HG03280 (cell line): ENCODE measurements around the gene TMEM200A.
A peak's percentile ranks its signal among the peaks of the same experiment; 100 is the strongest.
"Not testable (repeated sequence)": the region's sequence is repeated elsewhere in the genome, so short reads cannot be mapped to it uniquely, and the experiment has no call there.

Experiments used
- ATAC-seq: cut with Tn5 transposase; IDR thresholded peaks from one replicate; pipeline ENCODE4 v1.9.1; 2021; ENCODE audit warnings: mild to moderate bottlenecking, moderate library complexity; ENCODE audit not compliant: unreplicated experiment

TMEM200A gene

DNA sequence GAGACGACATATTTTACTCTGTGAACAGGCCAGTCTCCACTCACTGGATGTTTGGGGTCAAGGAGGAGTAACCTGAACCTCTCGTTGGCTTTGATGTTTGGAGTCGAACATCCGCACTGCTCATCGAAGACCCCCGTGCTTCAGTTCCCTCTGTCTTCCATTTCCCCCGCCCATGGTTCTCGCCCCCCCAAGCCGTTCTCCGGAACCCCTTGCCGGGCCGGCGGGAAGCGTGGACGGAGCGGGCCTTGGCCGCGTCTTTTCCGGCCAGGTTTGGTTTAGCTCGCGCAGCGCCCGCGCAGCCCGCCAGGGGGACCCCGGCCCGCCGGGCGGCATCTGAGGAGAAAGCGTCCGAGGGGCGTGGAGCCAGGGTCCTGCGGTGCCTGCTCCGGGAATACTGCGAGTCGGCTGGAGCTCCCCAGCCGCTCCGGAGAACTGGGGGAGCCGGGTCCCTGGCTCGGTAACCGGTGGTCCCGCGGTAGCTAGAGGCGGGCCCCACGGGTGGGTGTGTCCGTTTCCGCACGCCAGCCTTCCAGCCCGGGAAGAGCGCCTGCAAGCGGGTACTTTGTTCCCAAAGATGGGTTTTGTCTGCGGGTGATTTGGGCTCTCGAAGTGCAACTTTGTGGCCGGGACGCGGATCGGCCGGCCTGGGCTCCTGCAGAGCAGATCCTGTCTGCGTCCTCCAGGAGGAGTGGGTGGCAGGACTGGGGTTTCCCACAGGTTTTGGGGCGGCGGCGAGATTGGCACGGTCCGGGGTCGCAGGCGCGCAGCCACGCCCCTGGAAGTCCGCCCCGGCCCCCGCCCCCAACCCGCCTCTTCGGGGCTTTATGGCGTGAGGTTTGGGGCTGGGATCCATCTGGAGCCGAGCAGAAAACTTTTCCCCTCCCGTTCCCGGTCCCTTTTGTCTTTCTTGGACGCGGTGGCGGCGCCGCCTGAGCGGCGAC lies at the start of gene TMEM200A:
Gene TMEM200A, plus strand, starts transcription at position 852 of the 941 bp plus-strand sequence. CDS start 74,406 bp downstream, outside the sequence.
- peak; percentile 54 for ATAC-seq

DNA sequence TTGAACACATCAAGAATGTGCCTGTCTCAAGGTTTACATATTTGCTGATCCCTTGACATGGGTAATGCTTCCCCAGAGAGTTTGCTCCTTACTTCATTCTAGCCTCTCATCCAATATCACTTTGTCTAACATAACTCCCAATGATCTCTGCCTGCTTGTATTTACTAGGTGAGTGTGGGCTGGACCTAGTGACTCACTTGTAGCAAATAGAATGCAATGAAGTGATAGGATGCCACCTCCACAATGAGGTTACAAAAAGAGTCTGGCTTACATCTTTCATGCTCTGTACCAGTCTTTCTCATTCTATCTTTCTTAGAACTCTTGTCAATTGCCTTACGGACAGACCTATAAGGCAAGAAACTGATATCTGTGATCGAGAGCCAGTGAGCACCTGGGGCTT lies 44.9 kb upstream of the TMEM200A start:
- no peak for ATAC-seq

- ATAC-seq, result peak; percentile 55
Measured at GRCh38 chr6:130322673-130323268, 43.0 kb upstream of the TMEM200A start.

- no peak for ATAC-seq
Measured at GRCh38 chr6:130324657-130325056, 41.2 kb upstream of the TMEM200A start.

DNA sequence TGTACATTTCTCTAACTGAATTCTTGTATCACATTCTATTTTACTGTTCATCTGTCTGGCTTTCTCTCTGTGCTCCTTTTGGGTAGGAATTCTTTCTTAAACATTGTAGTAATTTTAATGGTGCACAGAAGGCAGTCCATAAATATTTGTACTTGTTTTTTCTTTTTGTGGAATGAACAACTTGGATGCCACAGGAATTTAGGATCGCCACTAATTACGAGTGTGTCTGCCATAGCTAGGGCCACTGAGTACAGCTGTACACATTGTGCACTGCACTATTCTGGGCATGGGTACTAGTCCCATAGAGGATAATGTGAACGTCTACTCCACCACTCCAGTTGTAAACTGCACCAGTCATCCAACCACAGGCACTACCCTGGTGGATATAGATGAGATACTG lies 39.3 kb upstream of the TMEM200A start:
- no peak for ATAC-seq

DNA sequence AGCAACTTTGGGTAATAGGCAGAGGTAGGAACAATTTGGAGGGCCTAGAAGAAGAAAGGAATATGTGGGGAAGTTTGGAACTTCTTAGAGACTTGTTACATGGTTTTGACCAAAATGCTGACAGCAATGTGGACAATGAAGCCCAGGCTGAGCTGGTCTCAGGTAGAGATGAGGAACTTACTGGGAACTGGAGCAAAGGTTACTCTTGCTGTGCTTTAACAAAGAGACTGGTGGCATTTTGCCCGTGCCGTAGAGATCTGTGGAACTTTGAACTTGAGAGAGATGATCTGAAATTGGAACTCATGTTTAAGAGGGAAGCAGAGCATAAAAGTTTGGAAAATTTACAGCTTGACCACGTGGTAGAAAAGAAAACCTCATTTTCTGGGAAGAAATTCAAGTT lies 28.3 kb upstream of the TMEM200A start:
- ATAC-seq, result no peak

DNA sequence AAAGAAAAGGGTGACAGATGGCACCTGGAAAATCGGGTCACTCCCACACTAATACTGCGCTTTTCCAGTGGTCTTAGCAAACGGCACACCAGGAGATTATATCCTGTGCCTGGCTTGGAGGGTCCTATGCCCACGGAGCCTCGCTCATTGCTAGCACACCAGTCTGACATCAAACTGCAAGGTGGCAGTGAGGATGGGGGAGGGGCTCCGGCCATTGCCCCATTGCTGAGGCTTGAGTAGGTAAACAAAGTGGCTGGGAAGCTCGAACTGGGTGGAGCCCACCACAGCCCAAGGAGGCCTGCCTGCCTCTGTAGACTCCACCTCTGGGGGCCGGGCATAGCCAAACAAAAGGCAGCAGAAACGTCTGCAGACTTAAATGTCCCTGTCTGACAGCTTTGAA lies 19.5 kb upstream of the TMEM200A start:
- ATAC-seq, result not testable (repeated sequence)

DNA sequence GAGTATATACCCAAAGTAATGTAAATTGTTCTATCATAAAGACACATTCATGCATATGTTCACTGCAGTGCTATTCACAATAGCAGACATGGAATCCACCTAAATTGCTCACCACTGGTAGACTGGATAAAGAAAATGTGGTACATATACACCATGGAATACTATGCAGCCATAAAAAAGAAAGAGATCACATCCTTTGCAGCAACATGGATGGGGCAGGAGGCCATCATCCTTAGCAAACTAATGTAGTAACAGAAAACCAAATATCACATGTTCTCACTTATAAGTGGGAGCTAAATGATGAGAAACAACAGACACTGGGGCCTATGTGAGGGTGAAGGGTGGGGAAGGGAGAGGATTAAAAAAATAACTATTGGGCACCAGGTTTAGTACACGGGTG lies 11.5 kb upstream of the TMEM200A start:
- no peak for ATAC-seq

DNA sequence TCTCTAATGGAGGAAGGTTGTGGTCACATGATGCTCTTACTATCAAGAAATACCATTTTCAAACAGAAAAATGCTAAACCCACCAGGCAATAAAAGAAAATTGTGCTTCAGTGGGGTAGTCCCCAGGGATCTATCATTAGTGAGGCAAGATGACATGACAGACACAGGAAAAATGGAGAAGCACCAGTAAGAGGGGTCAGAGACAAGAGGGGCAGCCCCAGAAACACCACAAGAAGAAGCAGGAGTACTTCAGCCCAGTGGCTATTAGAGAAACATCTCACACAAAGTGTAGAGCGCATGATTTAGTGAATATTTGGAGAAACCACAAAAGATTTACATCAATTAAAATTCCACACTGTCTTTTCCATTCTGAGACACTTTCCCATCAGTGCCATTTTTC lies 10.2 kb upstream of the TMEM200A start:
- no peak for ATAC-seq

DNA sequence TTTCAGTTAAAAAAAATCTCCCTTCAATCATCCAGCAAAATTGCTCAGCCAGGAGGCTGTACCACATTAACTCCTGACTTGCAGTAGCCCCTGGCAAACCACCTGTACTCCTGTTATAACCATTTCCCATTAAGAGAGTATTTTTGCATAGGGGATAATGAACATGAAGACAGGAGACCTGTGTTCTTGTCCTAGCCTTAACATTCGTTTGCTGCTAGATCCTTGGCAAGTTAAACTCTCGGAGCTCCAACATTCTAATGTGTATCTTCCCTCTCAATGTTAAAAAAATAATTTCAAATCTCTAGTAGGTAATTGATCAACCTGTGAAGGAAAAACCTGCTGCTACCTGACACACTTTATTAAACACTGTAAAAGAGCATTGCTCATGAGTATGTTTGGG lies 8.4 kb upstream of the TMEM200A start:
- ATAC-seq, result no peak

GRCh38 chr6:130359736-130360135 lies 6.1 kb upstream of the TMEM200A start:
- no peak for ATAC-seq

DNA sequence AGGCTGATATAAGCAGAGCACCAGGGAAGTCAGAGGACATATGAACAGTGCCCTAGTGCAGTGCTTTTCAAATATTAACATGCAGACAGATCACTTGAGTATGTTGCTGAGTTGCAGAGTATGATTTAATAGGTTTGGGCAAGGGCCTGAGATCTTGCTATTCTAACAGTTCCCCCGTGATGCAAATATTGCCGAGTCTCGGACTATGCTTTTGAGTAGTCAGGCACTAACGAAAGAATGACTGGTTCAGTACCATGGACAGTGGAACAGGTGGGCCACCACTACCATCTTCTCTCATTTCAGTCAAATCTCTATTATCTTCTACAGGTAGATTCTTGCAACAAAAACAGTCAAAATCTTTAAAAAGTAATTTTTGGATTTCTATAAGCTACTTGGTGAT lies 3.7 kb upstream of the TMEM200A start:
- ATAC-seq, result no peak

- ATAC-seq, result no peak
Measured at GRCh38 chr6:130364224-130364780, 1.5 kb upstream of the TMEM200A start.

- ATAC-seq, result no peak
Measured at GRCh38 chr6:130366107-130367005, 539 bp downstream of the TMEM200A start.

DNA sequence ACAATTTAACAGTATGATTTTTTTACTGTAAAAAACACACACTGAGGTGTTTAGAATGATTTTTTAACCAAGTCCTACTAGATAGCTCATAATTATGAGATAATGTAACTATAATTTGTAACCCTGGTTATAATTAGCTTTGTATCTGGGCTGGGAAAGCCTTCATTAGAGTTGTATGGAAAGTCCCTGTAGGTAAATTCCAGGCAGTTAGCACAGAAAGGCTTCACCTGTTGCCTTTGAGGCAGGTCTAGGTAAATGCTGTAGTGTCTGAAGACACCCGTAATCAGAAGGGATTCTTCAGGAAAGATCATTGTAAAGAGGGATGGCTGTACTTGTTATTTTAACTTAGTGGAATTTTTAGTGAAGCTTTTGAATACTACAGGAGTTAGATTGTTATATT lies 1.9 kb downstream of the TMEM200A start:
- no peak for ATAC-seq

GRCh38 chr6:130368576-130368975 lies 2.8 kb downstream of the TMEM200A start:
- no peak for ATAC-seq

GRCh38 chr6:130369831-130370230 lies 4.0 kb downstream of the TMEM200A start:
- ATAC-seq, result no peak

GRCh38 chr6:130371921-130372420 lies 6.2 kb downstream of the TMEM200A start:
- ATAC-seq, result no peak

DNA sequence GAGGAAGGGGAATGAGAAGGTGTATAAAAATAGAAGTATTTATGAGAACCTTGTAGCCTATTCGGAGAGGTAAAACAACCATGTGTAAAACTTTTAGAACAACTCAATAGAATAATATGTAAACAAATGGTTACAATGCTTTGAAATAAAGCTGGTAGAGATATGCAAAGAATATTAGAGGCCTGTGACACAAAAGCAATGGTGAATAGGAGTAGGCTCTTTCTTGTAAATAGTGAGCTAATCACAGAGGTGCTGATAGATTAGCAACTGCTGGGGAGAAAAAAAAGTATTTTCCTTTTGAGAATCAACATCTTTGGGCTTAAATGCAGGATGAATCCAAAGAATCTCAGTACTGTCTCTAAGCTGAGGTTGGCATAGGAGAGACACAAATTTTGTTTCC lies 7.0 kb downstream of the TMEM200A start:
- no peak for ATAC-seq

DNA sequence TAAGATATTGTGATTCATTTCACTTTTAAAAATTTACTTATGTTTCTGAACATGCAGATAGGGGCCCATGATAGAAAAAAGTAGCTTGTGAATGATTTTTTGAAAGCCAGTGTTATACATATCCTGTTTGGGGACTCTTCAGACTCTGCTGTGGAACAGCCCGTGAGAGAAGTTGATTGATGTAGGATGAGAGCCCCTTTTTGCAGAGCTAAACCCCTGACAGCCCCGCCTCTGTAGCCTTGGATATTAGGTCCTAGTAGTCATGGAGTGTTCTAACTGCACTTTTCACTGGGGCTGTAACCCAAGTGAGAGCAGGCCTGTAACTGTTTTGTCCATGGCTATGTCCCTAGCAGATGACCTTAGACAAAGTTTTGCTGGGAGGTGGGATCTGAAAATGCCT lies 8.2 kb downstream of the TMEM200A start:
- no peak for ATAC-seq

DNA sequence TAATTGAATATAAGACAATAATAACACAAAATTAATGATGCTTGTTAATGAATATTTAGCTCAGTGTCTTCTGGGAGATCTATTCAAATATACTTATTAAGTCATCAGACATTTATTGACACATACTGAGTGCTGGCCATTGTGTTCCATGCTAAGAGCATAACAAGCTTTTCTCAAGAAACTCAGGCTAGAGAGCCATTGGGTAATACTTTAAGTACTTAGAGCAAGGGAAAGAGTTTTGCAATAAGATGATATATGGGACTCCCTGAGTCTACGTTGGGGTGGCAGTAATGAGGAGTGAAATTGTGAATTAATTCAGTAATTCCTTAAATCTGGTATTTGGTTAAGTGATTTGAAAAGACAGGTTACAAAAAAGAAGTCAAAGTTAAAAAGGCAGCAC lies 11.1 kb downstream of the TMEM200A start:
- ATAC-seq, result no peak
